Suprapubic skin (tissue), 4 donors: Measurements from ENCODE around the gene SPCS1.

ENCODE experiments used
- POLR2A ChIP-seq, 2 donors: fragments of 450-650 bp; IDR thresholded peaks; one replicate each; pipeline ENCODE4 v1.6.1; 2017; ENCODE audit warnings: antibody characterized with exemption in 2 of 2, mild to moderate bottlenecking in 2 of 2, moderate library complexity in 2 of 2
- POLR2AphosphoS5 ChIP-seq, 3 donors: sonication (generic); formaldehyde crosslinking; IDR thresholded peaks; one replicate each; pipeline ENCODE4 v1.6.1; 2017; ENCODE audit warnings: antibody characterized with exemption in 3 of 3

DNA sequence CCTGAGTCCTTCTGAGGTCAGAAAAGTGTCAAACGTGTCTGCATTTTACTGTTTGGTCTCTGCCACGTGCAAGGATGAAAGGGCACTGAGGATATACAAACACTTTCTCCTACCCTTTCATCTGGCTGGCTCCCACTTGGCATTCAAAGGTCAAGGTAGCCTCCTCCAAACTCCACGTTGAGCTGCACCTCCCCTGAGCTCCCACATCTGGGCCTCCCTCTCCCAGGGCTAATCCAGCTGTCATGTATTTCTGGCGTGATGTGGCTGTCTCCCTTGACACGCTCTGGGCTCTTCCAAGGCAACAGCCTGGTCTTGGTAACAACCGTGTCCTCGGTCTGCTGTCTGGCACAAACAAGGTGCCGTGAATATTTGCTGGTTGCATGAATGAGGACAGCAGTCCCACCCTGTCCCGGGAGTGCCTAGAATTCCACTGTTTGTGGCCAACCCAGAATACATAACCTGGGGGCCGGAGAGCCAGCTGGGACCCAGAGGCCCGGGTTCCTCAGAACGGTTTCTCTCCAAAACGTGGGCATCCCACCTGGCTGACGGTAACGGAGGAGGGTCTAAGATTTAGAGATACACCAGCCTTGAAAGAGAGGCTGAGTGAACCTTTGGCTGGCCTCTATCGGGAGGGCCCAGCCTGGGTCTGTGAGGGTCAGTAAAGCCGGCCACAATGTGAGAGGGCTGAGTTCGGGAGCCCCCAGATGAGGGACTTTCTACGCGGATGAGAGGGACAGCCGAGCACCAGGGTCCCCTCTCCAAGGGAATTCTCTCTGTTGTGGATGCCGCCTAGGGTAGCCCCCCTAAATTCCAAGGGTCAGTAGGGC lies 1.1 kb upstream of the SPCS1 start:
- TF ChIP-seq POLR2AphosphoS5 (IDR thresholded peaks at IDR 0.05) = peak in 1 of 3 donors; percentile 9
- no peak for TF ChIP-seq POLR2A (IDR thresholded peaks at IDR 0.05)
